ENCODE data around the gene FAIM. TPM values are rescaled to one million over a fixed set of nuclear protein-coding genes. Genes with fewer than 3 reads are reported as not detected.

FAIM gene
- total RNA-seq, 2 experiments from 2014 or later: 2.2 to 3.4 TPM

Other genes with a start within 250 kb of the FAIM start
- 1 to 10 TPM in 1 of 2 experiments, under 1 TPM in 1; 0.96 to 1.1 TPM for gene ESYT3, start 174.2 kb upstream of the FAIM start, total RNA-seq
- 10 to 100 TPM; 16.3 to 20.4 TPM for gene CEP70, start 14.5 kb upstream of the FAIM start, total RNA-seq
- 10 to 100 TPM; 19.2 to 20.6 TPM for gene PIK3CB, start 226.2 kb downstream of the FAIM start, total RNA-seq